Esophagus muscularis mucosa (tissue), 4 donors: ENCODE results near the gene ZNF766. TPM values are rescaled to one million over a fixed set of nuclear protein-coding genes. Genes with fewer than 3 reads are reported as not detected.

Experiments used
- DNase-seq: peaks from one replicate; pipeline ENCODE4 v3.0.0-alpha.2; 2017; ENCODE audit errors: extremely low spot score
- H3K27ac ChIP-seq, 4 donors: fragments of 200-600 bp; sonication (generic); replicated peaks in 1 of 4; 1 replicate in 3 of 4; 2 replicates in 1 of 4; pipeline ENCODE4 v1.5.1; 2016 to 2019; ENCODE audit warnings: mild to moderate bottlenecking in 1 of 4
- H3K27me3 ChIP-seq, 4 donors: fragments of 200-600 bp; sonication (generic); one replicate each; pipeline versions ENCODE4 v1.5.1 to v1.6.0; 2016 to 2019
- H3K36me3 ChIP-seq, 4 donors: fragments of 200-600 bp; sonication (generic); one replicate each; pipeline ENCODE4 v1.5.1; 2016 to 2019
- H3K4me1 ChIP-seq, 4 donors: fragments of 200-600 bp; sonication (generic); one replicate each; pipeline ENCODE4 v1.5.1; 2016 to 2019
- H3K4me3 ChIP-seq, 4 donors: fragments of 200-600 bp; sonication (generic); 1 replicate in 2 of 4; 2 replicates in 2 of 4; pipeline ENCODE4 v1.5.1; 2016 to 2019; ENCODE audit warnings: mild to moderate bottlenecking in 4 of 4, moderate library complexity in 1 of 4
- H3K9me3 ChIP-seq, 4 donors: fragments of 200-600 bp; sonication (generic); 1 replicate in 3 of 4; 2 replicates in 1 of 4; pipeline ENCODE4 v1.5.1; 2016 to 2019
- CTCF ChIP-seq, 3 experiments: fragments of 200-600 bp in 2 of 3; fragments of 450-650 bp in 1 of 3; sonication (generic) in 2 of 3; IDR thresholded peaks; one replicate each; pipeline ENCODE4 v1.5.1; 2017 to 2019; ENCODE audit warnings: antibody characterized with exemption in 3 of 3, mild to moderate bottlenecking in 2 of 3, moderate library complexity in 1 of 3
- EP300 ChIP-seq: sonication (generic); formaldehyde crosslinking; IDR thresholded peaks from one replicate; pipeline ENCODE4 v1.6.1; 2017; ENCODE audit warnings: antibody characterized with exemption
- POLR2A ChIP-seq: fragments of 450-650 bp; IDR thresholded peaks from one replicate; pipeline ENCODE4 v1.6.1; 2017; ENCODE audit warnings: antibody characterized with exemption, moderate library complexity, mild to moderate bottlenecking, low read depth
- POLR2AphosphoS5 ChIP-seq, 2 donors: sonication (generic); formaldehyde crosslinking; IDR thresholded peaks; one replicate each; pipeline ENCODE4 v1.6.1; 2017; ENCODE audit warnings: antibody characterized with exemption in 2 of 2
- WGBS: methylation state at CpG from one replicate; pipeline ENCODE4 v1.1.5; 2018; 5-methylcytosine and 5-hydroxymethylcytosine counted together
- intact Hi-C: fragments of 100-400 bp; cut with DNase I; formaldehyde crosslinking; loops from one replicate; pipeline ENCODE4 v1.15.1; 2023
- small RNA-seq, 3 donors: library from RNA; depleted of rRNA; stranded (forward); fragments of <200 nt; gene quantifications; one replicate each; pipeline ENCODE3, GENCODE V24; 2016
- total RNA-seq, 4 donors: library from RNA; depleted of rRNA; stranded (reverse); fragments of >200 nt; gene quantifications; one replicate each; pipeline versions ENCODE4 v1.1.0 to v1.2.1, GENCODE V29; 2016

Gene ZNF766
- total RNA-seq, 4 donors from 2014 or later: 8.3 to 13.9 (median 10.8) TPM

GRCh38 chr19:52345162-52345561 lies 75.8 kb downstream of the ZNF766 start:
- 84% methylated on average over 6 of the region's 6 CpGs for WGBS
- Histone ChIP-seq H3K27me3 (no peaks in the 10 kb centered on the region), H3K36me3 (peaks cover 19 to 27% (median 24%) of the 10 kb centered on the region in 4 donors), H3K4me1 (peaks cover 0 to 8% (median 5%) of the 10 kb centered on the region in 4 donors), H3K4me3 (no peak overlapping the region), H3K27ac (no peak overlapping the region), H3K9me3 (no peaks in the 10 kb centered on the region)
- TF ChIP-seq POLR2A (no peak), EP300 (no peak), POLR2AphosphoS5 (IDR thresholded peaks at IDR 0.05) (no peak), CTCF (IDR thresholded peaks at IDR 0.05) (no peak)
- intact Hi-C loops: no loop called here
- DNase-seq: no peak

Small RNA genes within 50 kb of the gene (small RNA-seq; reads per million reads assigned to genes)
- gene MIR643 (0 reads per million in 3 donors), gene MIR6801 (0 reads per million in 3 donors), gene RF00019 (0 reads per million in 3 donors)

Other genes with a start within 250 kb of the ZNF766 start
- 10 to 100 TPM in 1 of 4 donors, 1 to 10 TPM in 3; 5.8 to 10.3 (median 7.7) TPM for gene ZNF614, start 241.2 kb upstream of the ZNF766 start, total RNA-seq
- gene ZNF432, start 220.7 kb upstream of the ZNF766 start, total RNA-seq: 10 to 100 TPM in 1 of 4 donors, 1 to 10 TPM in 3; 8.6 to 10.1 (median 9.2) TPM
- gene ZNF841, start 173.8 kb upstream of the ZNF766 start, total RNA-seq: 10 to 100 TPM; 11.3 to 13.7 (median 12.5) TPM
- 1 to 10 TPM; 3.0 to 6.6 (median 4.3) TPM for gene ZNF616, start 129.6 kb upstream of the ZNF766 start, total RNA-seq
- 10 to 100 TPM in 2 of 4 donors, 1 to 10 TPM in 2; 5.8 to 13.1 (median 9.1) TPM for gene ZNF836, start 98.0 kb upstream of the ZNF766 start, total RNA-seq
- 100 to 1,000 TPM; 192 to 304 (median 221) TPM for gene PPP2R1A, start 79.5 kb upstream of the ZNF766 start, total RNA-seq
- 1 to 10 TPM; 6.0 to 10.0 (median 7.2) TPM for gene ZNF480, start 27.6 kb downstream of the ZNF766 start, total RNA-seq
- 1 to 10 TPM; 1.3 to 3.2 (median 2.2) TPM for gene ZNF610, start 66.7 kb downstream of the ZNF766 start, total RNA-seq
- gene ZNF880, start 100.3 kb downstream of the ZNF766 start, total RNA-seq: 10 to 100 TPM; 16.8 to 30.3 (median 28.1) TPM
- 10 to 100 TPM; 12.2 to 17.4 (median 13.2) TPM for gene ZNF528, start 128.3 kb downstream of the ZNF766 start, total RNA-seq
- under 1 TPM; 0.17 to 0.63 (median 0.43) TPM for gene ZNF534, start 159.6 kb downstream of the ZNF766 start, total RNA-seq
- 1 to 10 TPM; 1.4 to 4.2 (median 3.2) TPM for gene ZNF578, start 184.0 kb downstream of the ZNF766 start, total RNA-seq